Neural progenitor cell (in vitro differentiated cells): Measurements from ENCODE around the gene GAS6.

Experiments
- EZH2phosphoT487 ChIP-seq: fragments of 200-600 bp; sonication (generic); IDR thresholded peaks from 2 replicates; pipeline ENCODE4 v1.6.1; 2017; ENCODE audit warnings: antibody characterized with exemption
- TF ChIP-seq, protein P1 (sequence below): fragments of 200-600 bp; sonication (generic); IDR thresholded peaks from 2 replicates; pipeline ENCODE4 v1.5.1; 2017; ENCODE audit warnings: antibody characterized with exemption, mild to moderate bottlenecking

GRCh38 chr13:113852536-113853517 lies 11.0 kb downstream of the GAS6 start:
- TF ChIP-seq, protein P1, sequence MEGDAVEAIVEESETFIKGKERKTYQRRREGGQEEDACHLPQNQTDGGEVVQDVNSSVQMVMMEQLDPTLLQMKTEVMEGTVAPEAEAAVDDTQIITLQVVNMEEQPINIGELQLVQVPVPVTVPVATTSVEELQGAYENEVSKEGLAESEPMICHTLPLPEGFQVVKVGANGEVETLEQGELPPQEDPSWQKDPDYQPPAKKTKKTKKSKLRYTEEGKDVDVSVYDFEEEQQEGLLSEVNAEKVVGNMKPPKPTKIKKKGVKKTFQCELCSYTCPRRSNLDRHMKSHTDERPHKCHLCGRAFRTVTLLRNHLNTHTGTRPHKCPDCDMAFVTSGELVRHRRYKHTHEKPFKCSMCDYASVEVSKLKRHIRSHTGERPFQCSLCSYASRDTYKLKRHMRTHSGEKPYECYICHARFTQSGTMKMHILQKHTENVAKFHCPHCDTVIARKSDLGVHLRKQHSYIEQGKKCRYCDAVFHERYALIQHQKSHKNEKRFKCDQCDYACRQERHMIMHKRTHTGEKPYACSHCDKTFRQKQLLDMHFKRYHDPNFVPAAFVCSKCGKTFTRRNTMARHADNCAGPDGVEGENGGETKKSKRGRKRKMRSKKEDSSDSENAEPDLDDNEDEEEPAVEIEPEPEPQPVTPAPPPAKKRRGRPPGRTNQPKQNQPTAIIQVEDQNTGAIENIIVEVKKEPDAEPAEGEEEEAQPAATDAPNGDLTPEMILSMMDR, result no peak
- no peak for TF ChIP-seq EZH2phosphoT487
